ENCODE data around the gene ACTR5. TPM values are rescaled to one million over a fixed set of nuclear protein-coding genes. Genes with fewer than 3 reads are reported as not detected.

ACTR5 gene
- total RNA-seq, 1 donor: 5.8 TPM

- Histone ChIP-seq H3K27ac (ENCODE audit: low read depth, low read length) (no peak overlapping the region), H2AFZ (ENCODE audit: low read length) (no peak overlapping the region), H3K9me3 (ENCODE audit: low read depth, low read length) (no peaks in the 10 kb centered on the region), H4K20me1 (ENCODE audit: insufficient read depth, low read length) (no peaks in the 10 kb centered on the region), H3K27me3 (ENCODE audit: insufficient read depth, low read length) (peaks cover 19% of the 10 kb centered on the region), H3K4me1 (ENCODE audit: insufficient read depth, low read length) (no peaks in the 10 kb centered on the region), H3K4me2 (ENCODE audit: insufficient read depth, low read length) (no peak overlapping the region), H3K79me2 (ENCODE audit: insufficient read depth, low read length) (no peaks in the 10 kb centered on the region), H3K36me3 (ENCODE audit: insufficient read depth, low read length) (no peaks in the 10 kb centered on the region), H3K4me3 (ENCODE audit: insufficient read depth, low read length) (no peak overlapping the region)
- no peak for TF ChIP-seq CTCF (IDR thresholded peaks at IDR 0.05; ENCODE audit: extremely low read depth, low read depth, low read length)
- no peak for DNase-seq (ENCODE audit: insufficient read length, low spot score, missing footprints)
Observed at GRCh38 chr20:38818113-38819065, 70.1 kb downstream of the ACTR5 start.

Small RNAs within 50 kb of the gene (small RNA-seq; reads per million reads assigned to genes)
- not detected for gene RF00017

Other genes starting within 250 kb of the ACTR5 start
- gene ADIG, start 167.3 kb upstream of the ACTR5 start, total RNA-seq: not detected in 2 replicates
- not detected in 2 replicates for gene ARHGAP40, start 146.7 kb upstream of the ACTR5 start, total RNA-seq
- not detected in 2 replicates for gene SLC32A1, start 24.0 kb upstream of the ACTR5 start, total RNA-seq
- not detected in 2 replicates for gene PPP1R16B, start 57.2 kb downstream of the ACTR5 start, total RNA-seq
- gene FAM83D, start 178.0 kb downstream of the ACTR5 start, total RNA-seq: 1.8 and 2.2 TPM in 2 replicates
- gene DHX35, start 213.9 kb downstream of the ACTR5 start, total RNA-seq: 9.7 and 10.5 TPM in 2 replicates